ENCODE data around the gene MDK. TPM values are rescaled to one million over a fixed set of nuclear protein-coding genes. Genes with fewer than 3 reads are reported as not detected.

Gene MDK
- total RNA-seq, 1 experiment from 2014 or later: 184 TPM

DNA sequence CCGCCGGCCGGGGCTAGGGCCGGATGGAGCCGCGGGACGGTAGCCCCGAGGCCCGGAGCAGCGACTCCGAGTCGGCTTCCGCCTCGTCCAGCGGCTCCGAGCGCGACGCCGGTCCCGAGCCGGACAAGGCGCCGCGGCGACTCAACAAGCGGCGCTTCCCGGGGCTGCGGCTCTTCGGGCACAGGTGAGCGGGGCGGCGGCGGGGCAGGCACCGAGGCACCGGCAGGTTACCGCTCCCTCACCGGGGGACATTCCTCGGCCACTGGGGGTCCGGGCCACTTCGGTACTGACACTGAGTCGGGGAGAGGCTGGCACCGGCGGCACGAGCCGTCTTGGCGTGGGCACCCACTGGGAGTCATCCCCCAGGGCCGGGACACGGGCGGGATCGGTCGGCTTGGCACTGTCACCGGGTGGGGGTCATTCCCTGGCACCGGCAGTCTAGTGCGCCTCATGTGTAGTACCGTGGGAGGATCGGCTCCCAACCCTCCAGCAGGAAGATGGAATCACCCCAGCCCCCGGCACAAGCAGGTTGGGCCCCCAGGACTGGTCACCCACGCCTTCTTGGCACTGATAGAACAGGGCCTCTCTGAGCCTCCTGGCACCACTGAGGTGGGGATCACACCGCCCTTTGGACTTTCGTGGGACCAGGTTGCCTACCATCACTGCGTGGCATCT, 33.7 kb upstream of the MDK start:
- no peak for DNase-seq (ENCODE audit: low read depth)

GRCh38 chr11:46348566-46349401, 32.7 kb upstream of the MDK start:
- DNase-seq (ENCODE audit: low read depth): no peak

GRCh38 chr11:46350695-46351094, 30.8 kb upstream of the MDK start:
- DNase-seq (ENCODE audit: low read depth): no peak

GRCh38 chr11:46351148-46351547, 30.3 kb upstream of the MDK start:
- no peak for DNase-seq (ENCODE audit: low read depth)

- DNase-seq (ENCODE audit: low read depth): no peak
Observed at GRCh38 chr11:46351606-46352005, 29.9 kb upstream of the MDK start.

- no peak for DNase-seq (ENCODE audit: low read depth)
Observed at GRCh38 chr11:46352063-46352841, 29.2 kb upstream of the MDK start.

GRCh38 chr11:46353698-46354097, 27.8 kb upstream of the MDK start:
- DNase-seq (ENCODE audit: low read depth): no peak

GRCh38 chr11:46356924-46357482, 24.5 kb upstream of the MDK start:
- no peak for DNase-seq (ENCODE audit: low read depth)

DNA sequence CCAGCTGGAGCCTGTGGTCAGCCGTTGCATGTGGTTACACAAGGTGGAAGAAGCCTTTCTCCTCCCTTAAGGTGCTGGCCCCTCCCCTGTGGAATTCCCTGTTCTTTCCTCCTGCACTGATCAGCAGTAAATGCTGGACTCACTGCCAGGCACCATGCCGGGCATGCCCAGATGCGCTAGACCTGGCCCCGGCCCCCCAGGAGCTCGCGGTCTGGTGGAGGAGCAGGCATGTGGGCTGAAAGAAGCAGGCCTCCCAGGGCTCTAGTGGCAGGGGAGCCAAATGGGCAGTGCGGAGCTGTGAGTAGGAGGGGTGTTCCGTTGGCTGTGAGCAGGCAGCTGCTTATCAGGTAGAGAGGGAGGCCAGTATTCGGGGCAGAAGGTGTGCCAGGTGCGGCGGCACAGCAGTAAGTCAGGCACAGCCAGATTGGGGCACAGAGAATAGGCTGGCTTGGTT, 24.0 kb upstream of the MDK start:
- no peak for DNase-seq (ENCODE audit: low read depth)

GRCh38 chr11:46359953-46360352, 21.5 kb upstream of the MDK start:
- no peak for DNase-seq (ENCODE audit: low read depth)

DNA sequence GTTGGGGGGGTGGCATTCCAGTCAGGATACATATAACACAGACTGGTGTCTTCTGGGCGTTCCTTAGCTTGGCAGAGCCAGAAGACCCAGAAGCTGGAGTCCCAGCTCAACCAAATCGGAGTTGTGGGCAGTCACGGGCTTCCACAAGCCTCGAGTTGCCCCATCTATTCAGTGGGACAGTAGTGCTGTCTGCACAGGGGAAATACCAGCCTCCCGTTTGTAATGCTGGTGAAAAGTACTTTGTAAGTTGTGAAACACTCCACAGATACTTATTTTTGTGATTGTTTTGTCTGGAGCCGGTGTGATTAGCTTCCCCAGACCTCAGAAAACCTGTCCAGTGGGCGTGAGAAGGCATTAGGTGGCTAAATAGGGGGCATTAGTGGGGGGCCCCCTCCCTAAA, 20.6 kb upstream of the MDK start:
- no peak for DNase-seq (ENCODE audit: low read depth)

DNA sequence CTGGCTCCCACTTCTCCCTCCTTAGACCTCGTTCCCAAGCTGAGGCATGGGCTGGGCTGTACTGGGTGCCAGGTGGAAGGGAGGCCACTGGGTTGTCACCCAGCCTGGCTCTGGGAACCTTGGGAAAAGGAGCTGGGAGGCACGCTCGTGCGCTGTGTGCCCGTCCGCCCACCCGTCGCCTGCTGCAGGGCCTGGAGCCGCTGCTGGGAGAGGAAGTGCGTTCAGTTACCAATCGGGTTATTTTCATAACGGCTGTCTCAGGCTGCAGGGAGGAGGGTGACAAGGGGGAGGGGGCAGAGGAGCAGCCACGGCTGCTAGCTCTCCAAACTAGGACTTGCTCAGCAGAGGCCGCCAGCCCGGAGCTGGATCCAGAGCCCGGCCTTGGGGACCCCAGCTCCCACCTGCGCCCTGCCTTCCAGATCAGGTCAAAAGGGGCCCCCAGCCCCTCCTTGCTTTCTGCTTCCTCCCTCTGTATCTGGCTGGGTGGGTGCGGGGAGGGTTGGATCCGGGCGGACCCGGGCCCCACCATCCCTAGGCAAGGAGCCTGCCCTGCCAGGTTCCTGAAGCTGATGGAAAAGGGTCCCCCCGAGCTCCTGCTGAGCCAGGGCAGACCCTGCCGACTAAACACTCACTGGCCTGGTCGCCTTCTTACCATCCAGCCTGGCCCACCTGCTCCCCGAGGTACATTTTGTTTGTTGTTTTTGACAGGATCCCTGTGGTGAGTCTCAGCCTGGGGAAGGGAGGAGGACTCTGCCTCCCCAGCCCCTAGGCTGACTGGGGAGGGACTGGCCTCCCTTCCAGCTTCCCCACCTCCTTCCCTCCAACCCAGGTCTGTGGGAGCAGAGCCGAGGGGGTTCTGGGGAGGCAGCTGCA, 19.9 kb upstream of the MDK start:
- DNase-seq (ENCODE audit: low read depth): peak; percentile 69

DNA sequence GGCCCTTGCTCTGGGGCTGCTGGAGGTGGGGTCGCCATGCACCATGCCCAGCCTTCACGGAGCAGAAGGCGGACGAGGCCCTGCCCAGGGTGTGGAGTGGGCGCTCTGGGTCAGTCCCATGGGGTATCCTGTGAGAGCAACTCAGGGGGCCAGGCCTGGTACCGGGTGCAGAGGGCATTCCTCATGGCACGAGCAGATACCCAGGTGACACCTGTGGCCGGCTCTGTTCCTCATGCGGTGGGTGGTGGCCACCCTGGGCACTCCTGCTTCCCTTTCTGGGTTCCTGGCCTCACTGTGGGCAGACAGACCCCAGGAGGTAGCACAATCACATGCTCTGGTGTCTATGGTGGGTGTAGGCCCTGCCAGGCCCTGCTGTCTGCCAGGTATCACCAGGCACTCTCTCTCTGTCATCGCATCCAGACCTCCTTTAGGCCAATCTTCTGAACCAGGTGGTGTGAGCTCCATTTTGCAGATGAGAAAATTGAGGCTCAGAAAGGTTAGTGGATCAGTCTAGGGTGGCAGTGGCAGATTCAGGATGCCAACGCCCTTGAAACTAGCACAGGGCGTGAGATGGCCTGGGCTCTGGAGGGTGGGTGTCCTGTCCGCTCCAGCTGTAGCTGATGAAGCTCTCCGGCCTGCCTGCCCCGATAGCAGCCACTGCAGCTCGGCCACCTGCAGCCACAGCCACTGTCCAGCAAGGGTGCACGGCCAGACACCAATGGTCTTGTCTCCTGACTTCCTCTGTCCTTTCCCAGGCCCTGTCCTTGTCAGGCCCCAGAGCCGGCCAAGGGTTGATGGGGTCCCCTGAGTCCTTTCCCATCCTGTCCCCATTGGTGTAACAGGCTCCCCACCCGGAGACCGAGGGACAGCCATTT, 19.1 kb upstream of the MDK start:
- no peak for DNase-seq (ENCODE audit: low read depth)

- DNase-seq (ENCODE audit: low read depth): peak; percentile 90
Observed at GRCh38 chr11:46363031-46363407, 18.4 kb upstream of the MDK start.

GRCh38 chr11:46363455-46364005, 17.9 kb upstream of the MDK start:
- DNase-seq (ENCODE audit: low read depth): peak; percentile 95

GRCh38 chr11:46364056-46364455, 17.4 kb upstream of the MDK start:
- no peak for DNase-seq (ENCODE audit: low read depth)

GRCh38 chr11:46364791-46365190, 16.7 kb upstream of the MDK start:
- DNase-seq (ENCODE audit: low read depth): no peak

DNA sequence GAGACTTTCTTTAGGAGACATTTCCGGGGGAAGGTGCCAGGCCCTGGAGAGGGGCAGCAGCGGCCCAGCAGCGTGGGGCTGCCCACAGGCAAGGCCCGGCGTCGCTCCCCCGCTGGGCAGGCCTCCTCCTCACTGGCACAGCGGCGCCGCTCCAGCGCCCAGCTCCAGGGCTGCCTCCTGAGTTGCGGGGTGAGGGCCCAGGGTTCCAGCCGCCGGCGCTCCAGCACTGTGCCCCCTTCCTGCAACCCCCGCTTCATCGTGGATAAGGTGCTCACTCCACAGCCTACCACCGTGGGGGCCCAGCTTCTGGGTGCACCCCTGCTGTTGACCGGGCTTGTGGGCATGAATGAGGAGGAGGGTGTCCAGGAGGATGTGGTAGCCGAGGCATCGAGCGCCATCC, 15.2 kb upstream of the MDK start:
- DNase-seq (ENCODE audit: low read depth): no peak

GRCh38 chr11:46366661-46367161, 14.8 kb upstream of the MDK start:
- no peak for DNase-seq (ENCODE audit: low read depth)
